Activated naive CD4-positive, alpha-beta T cell treated with anti-CD3 and anti-CD28 coated beads for 36 hours (primary cell): ENCODE measurements around the gene PRR23C. TPM values are rescaled to one million over a fixed set of nuclear protein-coding genes. Genes with fewer than 3 reads are reported as not detected.

Experiments
- CTCF ChIA-PET: fragments of 350-600 bp; sonication (Branson Sonifier 250); formaldehyde crosslinking; loops from one replicate; lab custom pipeline; 2021; ENCODE audit warnings: antibody characterized with exemption; lab: Charles Lee
- DNase-seq: peaks from one replicate; pipeline ENCODE4 v3.0.0-alpha.2; 2020
- H3K27ac Mint-ChIP-seq: one replicate; pipeline ENCODE4 v1.8.0; 2021; ENCODE audit warnings: mild to moderate bottlenecking, mixed read lengths
- H3K27me3 Mint-ChIP-seq: one replicate; pipeline ENCODE4 v1.8.0; 2021; ENCODE audit warnings: low read depth, mixed read lengths
- H3K36me3 Mint-ChIP-seq: one replicate; pipeline ENCODE4 v1.8.0; 2021; ENCODE audit warnings: low read depth, mixed read lengths
- H3K4me1 Mint-ChIP-seq: one replicate; pipeline ENCODE4 v1.8.0; 2021; ENCODE audit warnings: low read depth, mixed read lengths
- H3K4me3 Mint-ChIP-seq: one replicate; pipeline ENCODE4 v1.8.0; 2021; ENCODE audit warnings: mild to moderate bottlenecking, moderate library complexity, mixed read lengths
- H3K9me3 Mint-ChIP-seq: one replicate; pipeline ENCODE4 v1.8.0; 2021; ENCODE audit warnings: mixed read lengths
- intact Hi-C: fragments of 100-400 bp; cut with micrococcal nuclease; formaldehyde crosslinking; loops from one replicate; pipeline ENCODE4 v1.15.1; 2023
- total RNA-seq, 2 experiments: library from RNA; stranded (reverse); gene quantifications; one replicate each; pipeline ENCODE4 v1.2.3, GENCODE V29; 2021

The PRR23C gene
- not detected for total RNA-seq

- Mint-ChIP-seq H3K4me3 (no peak within 1 kb of the TSS), H3K27ac (no peak within 1 kb of the TSS), H3K9me3 (peaks cover 11% of the 10 kb centered on the region), H3K4me1 (no peaks in the 10 kb centered on the region), H3K27me3 (no peaks in the 10 kb centered on the region), H3K36me3 (no peaks in the 10 kb centered on the region)
- intact Hi-C loops, result no loop called here
- CTCF ChIA-PET, result interaction anchor here (0.6 kb wide), 1 partner anchor 23 kb away, joined by 3 read pairs; no protein-coding TSS in a partner anchor
- no peak for DNase-seq
Measured at GRCh38 chr3:139044366-139045210, at the start of gene PRR23C. TSS of gene PRR23C (minus strand) at chr3:139044892. CDS start at chr3:139044620, 272 bp downstream.

- no peaks in the 10 kb centered on the region for H3K36me3 Mint-ChIP-seq
- no peak overlapping the region for H3K4me3 Mint-ChIP-seq
- H3K27ac Mint-ChIP-seq, result no peak overlapping the region
- no peak for DNase-seq
- CTCF ChIA-PET, result no interaction called here
- H3K27me3 Mint-ChIP-seq, result peaks cover 18% of the 10 kb centered on the region
- intact Hi-C loops, result no loop called here
- H3K9me3 Mint-ChIP-seq, result peaks cover 4% of the 10 kb centered on the region
- no peaks in the 10 kb centered on the region for H3K4me1 Mint-ChIP-seq
Measured at GRCh38 chr3:139093840-139094239, 49.1 kb upstream of the PRR23C start.

DNA sequence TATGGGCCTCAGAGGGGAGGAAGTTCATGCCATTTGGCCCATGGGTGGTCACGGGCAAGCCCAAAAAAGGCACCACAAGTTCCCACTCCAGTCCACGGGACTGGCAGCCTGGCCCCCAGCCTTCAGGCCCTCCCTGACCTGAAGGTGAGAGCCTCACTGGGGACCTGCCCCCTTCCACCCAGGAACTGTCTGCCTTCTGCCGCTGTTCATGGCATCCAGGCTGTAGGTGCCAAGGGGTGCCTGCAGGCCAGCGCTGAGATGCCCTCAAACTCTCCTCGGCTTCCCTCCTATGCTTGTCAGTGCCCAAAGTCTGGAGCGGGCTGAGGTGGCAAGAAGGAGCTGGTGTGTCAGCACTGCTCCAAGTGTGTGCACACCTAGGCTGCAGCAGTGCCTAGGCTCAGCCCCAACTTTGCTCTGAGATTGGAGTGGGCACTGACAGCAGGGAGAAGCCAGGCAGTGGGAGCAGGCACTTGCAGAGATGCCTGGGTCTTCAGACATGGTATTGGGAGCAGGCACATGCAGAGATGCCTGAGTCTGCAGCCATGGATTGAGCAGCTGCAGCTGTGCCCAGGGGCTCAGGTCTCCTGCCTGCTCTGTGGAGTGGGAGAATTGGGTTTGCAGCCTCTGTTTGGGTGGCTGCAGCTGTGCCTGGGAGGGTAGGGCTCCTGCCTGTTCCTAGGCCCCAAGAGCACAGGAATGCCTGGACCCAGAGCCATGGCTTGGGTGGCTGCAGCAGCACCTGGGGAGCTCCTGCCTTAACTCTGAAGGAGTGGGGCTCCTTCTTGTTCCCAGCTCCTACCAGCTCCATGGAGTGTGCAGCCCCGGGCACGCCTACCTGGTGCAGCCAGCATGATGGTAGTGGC lies 44.0 kb upstream of the PRR23C start:
- peaks cover 10% of the 10 kb centered on the region for H3K27me3 Mint-ChIP-seq
- intact Hi-C loops, result no loop called here
- no peaks in the 10 kb centered on the region for H3K4me1 Mint-ChIP-seq
- CTCF ChIA-PET, result interaction anchor here (0.9 to 1.1 kb wide), 2 partner anchors 23 to 150 kb away, joined by 3 to 4 read pairs; no protein-coding TSS in a partner anchor
- no peak overlapping the region for H3K27ac Mint-ChIP-seq
- no peak for DNase-seq
- no peaks in the 10 kb centered on the region for H3K36me3 Mint-ChIP-seq
- H3K9me3 Mint-ChIP-seq, result peaks cover 4% of the 10 kb centered on the region
- H3K4me3 Mint-ChIP-seq, result no peak overlapping the region

DNA sequence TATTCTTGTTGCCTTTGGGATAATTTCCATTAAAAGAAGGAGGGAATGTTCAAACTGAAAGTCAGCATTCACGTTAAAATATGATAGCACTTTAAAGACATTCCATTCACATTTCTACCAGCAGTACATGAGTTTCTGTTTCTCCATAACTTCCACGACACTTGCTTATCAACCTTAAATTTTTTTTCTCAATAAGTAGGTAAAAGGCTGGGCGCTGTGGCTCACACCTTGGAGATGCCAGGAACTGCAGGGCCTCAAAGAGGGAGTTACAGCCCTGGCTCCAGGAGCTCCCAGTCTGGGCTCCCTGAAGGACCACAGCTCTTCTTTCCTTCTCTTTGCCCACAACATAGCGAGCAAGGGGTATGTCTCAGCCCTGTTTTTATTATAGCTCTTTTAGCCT lies 42.9 kb upstream of the PRR23C start:
- Mint-ChIP-seq H3K9me3 (peaks cover 3% of the 10 kb centered on the region), H3K4me3 (no peak overlapping the region), H3K27me3 (peaks cover 10% of the 10 kb centered on the region), H3K4me1 (no peaks in the 10 kb centered on the region), H3K36me3 (no peaks in the 10 kb centered on the region), H3K27ac (no peak overlapping the region)
- CTCF ChIA-PET, result interaction anchor here (0.9 kb wide), 1 partner anchor 151 kb away, joined by 3 read pairs; no protein-coding TSS in a partner anchor
- intact Hi-C loops, result no loop called here
- DNase-seq, result no peak

DNA sequence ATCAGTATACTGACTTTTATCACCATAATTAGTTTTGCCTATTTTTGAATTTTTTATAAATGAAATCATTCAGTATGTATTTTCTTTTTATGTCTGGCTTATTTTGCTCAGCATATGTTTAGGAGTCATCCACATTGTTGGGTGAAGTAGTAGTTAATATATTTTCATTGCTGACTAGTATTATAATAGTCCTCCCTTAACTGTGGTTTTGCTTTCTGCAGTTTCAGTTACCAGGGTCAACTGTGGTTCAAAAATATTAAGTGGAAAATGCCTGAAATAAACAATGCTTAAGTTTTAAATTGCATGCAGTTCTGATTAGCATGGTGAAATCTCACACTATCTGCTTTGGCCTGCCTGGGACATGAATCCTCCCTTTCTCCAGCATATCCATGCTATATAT lies 39.5 kb upstream of the PRR23C start:
- no peak overlapping the region for H3K27ac Mint-ChIP-seq
- no peaks in the 10 kb centered on the region for H3K9me3 Mint-ChIP-seq
- CTCF ChIA-PET, result interaction anchor here (0.6 kb wide), 1 partner anchor 110 kb away, joined by 5 read pairs; no protein-coding TSS in a partner anchor
- no peak overlapping the region for H3K4me3 Mint-ChIP-seq
- no peaks in the 10 kb centered on the region for H3K36me3 Mint-ChIP-seq
- intact Hi-C loops, result no loop called here
- H3K27me3 Mint-ChIP-seq, result peaks cover 2% of the 10 kb centered on the region
- H3K4me1 Mint-ChIP-seq, result no peaks in the 10 kb centered on the region
- DNase-seq, result no peak

DNA sequence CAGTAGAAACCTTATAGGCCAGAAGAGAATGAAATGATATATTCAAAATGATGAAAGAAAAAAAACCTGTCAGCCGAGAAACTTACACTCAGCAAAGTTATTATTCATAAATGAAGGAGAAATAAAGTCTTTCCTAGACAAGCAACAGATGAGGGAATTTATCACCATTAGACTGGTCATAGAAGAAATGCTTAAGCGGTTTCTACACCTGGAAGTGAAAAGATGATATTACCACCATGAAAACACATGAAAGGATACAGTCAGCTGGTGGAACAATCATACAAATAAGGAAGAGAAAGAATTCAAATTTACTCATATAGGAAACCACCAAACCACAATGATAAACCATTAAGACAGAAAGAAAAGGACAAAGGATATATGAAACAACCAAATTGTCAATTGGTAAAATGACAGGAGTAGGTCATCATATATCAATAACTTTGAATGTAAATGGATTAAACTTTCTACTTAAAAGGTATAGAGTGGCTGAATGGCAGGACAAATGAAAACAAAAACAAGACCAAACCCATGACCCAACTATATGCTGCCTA lies 29.9 kb upstream of the PRR23C start:
- H3K27ac Mint-ChIP-seq, result no peak overlapping the region
- no peak overlapping the region for H3K4me3 Mint-ChIP-seq
- peaks cover 9% of the 10 kb centered on the region for H3K27me3 Mint-ChIP-seq
- intact Hi-C loops, result no loop called here
- H3K4me1 Mint-ChIP-seq, result no peaks in the 10 kb centered on the region
- CTCF ChIA-PET, result no interaction called here
- H3K9me3 Mint-ChIP-seq, result peaks cover 24% of the 10 kb centered on the region
- DNase-seq, result no peak
- H3K36me3 Mint-ChIP-seq, result peaks cover 3% of the 10 kb centered on the region

DNA sequence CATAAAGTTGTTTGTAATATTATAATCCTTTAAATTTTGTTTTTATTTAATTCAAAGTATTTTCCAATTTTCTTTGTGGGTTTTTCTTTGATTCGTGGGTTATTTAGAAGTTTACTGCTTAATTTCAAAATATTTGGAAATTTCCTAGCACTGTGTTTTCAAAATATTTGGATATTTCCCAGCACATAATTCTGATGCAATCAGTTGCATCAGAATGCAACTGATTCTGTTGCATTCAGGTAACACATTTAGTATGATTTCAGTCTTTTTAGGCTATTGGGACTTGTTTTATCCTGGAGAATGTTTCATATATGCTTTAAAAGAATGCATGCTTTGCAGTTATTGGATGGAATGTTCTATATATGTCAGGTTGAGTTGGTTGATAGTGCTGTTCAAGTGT lies 18.2 kb upstream of the PRR23C start:
- Mint-ChIP-seq H3K4me3 (no peak overlapping the region), H3K9me3 (no peaks in the 10 kb centered on the region), H3K4me1 (no peaks in the 10 kb centered on the region), H3K27me3 (peaks cover 2% of the 10 kb centered on the region), H3K27ac (no peak overlapping the region), H3K36me3 (no peaks in the 10 kb centered on the region)
- no peak for DNase-seq
- intact Hi-C loops, result no loop called here
- CTCF ChIA-PET, result no interaction called here

- intact Hi-C loops, result no loop called here
- Mint-ChIP-seq H3K27ac (no peak overlapping the region), H3K27me3 (no peaks in the 10 kb centered on the region), H3K36me3 (peaks cover 3% of the 10 kb centered on the region), H3K9me3 (peaks cover 20% of the 10 kb centered on the region), H3K4me3 (no peak overlapping the region), H3K4me1 (no peaks in the 10 kb centered on the region)
- CTCF ChIA-PET, result no interaction called here
- DNase-seq, result no peak
Measured at GRCh38 chr3:139052802-139053600, 8.3 kb upstream of the PRR23C start.

DNA sequence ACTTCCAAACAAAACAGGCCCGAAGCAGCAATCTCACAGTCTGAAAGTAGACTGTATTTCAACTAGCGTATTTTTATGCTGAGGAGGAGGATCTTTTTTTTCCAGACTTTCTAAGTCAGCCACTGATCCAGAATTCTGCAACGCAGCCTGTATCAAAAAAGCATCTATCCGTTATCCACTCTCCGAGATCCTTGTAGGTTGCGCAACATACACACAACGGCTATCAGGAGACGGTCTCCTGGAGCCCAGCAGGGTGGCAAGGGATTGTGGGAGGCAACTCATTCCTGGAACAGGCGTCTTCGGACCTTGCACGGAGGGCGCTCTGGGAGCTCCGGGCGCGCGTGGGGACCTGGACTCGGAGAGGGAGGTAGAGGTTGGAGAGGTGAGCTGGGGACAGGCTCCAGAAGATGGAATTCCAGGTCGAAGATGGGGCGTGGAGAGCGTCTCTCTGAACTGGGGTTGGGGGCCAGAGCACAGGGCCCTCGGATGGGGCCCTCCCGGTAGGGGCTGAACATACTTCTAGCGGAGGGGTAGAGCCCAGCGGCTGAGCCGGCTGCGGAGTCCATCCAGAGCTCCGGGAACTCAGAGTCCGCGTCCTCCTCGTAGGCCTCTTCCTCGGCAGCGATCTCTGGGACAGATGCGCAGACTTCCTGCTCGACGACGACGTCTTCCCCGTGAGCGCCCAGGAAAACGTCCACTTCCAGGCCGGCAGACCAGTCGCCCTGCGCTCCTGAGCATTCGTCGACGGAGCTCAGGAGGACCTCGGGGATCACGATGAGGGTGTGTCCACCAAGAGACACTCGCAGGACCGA lies 932 bp downstream of the PRR23C start:
- no peak overlapping the region for H3K27ac Mint-ChIP-seq
- CTCF ChIA-PET, result no interaction called here
- H3K4me3 Mint-ChIP-seq, result no peak overlapping the region
- DNase-seq, result no peak
- intact Hi-C loops, result no loop called here
- no peaks in the 10 kb centered on the region for H3K36me3 Mint-ChIP-seq
- H3K27me3 Mint-ChIP-seq, result no peaks in the 10 kb centered on the region
- peaks cover 9% of the 10 kb centered on the region for H3K9me3 Mint-ChIP-seq
- H3K4me1 Mint-ChIP-seq, result no peaks in the 10 kb centered on the region

DNA sequence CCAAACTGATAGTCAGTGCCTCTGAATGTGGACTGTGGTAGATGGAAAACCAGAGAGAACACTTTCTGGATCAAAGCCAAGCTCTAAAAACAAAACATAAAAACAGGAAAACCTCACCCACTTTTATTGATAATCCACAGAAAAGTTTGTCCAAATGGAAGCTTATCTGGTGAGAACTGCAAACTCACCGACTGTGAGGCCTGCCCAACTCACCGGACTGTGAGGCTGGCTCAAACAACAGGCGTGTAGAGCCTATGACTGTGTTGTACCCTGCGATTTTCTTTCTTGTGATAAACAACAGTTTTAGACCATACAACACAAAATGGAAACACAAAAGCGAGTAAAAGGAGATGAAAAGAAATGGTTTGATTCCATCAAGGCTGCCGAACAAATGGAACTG lies 7.2 kb downstream of the PRR23C start:
- Mint-ChIP-seq H3K4me1 (no peaks in the 10 kb centered on the region), H3K36me3 (no peaks in the 10 kb centered on the region), H3K27ac (no peak overlapping the region), H3K27me3 (no peaks in the 10 kb centered on the region), H3K4me3 (no peak overlapping the region), H3K9me3 (no peaks in the 10 kb centered on the region)
- DNase-seq, result no peak
- CTCF ChIA-PET, result interaction anchor here (1.0 kb wide), 1 partner anchor 18 kb away, joined by 3 read pairs; no protein-coding TSS in a partner anchor
- intact Hi-C loops, result no loop called here

DNA sequence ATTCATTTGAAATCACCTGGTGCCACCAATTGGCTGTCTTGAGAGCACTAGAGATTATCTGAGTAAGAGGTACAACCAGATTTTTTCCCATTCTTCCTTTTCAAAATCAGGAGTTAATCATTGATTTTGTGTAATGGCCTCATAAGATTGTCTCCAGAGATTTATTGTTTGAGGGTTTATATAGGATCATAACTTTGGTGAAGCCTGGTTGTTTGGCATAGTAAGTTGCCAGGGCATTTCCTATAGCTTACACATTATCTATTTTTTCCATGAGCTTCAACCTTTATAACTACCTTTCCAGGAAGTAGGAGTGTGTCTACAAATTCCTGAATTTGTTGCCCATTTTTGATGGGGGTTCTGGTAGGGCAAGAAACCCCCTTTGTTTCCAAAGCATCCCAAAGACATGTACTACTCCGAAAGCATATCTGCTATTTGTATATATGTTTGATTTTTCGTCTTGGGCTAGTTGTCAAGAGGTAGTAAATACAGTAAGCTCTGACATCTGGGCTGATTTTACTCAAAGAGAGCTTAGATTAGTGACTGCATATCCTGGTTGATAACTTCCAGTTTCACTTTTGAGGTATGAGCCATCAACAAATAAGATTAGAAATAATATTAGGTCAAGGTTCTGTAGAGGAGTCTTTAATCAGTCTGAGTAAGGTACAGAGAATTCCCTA lies 12.2 kb downstream of the PRR23C start:
- Mint-ChIP-seq H3K4me3 (no peak overlapping the region), H3K27ac (no peak overlapping the region), H3K27me3 (peaks cover 3% of the 10 kb centered on the region), H3K36me3 (no peaks in the 10 kb centered on the region), H3K4me1 (no peaks in the 10 kb centered on the region), H3K9me3 (peaks cover 13% of the 10 kb centered on the region)
- CTCF ChIA-PET, result no interaction called here
- intact Hi-C loops, result no loop called here
- no peak for DNase-seq
